Measurements from ENCODE around the gene PPIF. TPM values are rescaled to one million over a fixed set of nuclear protein-coding genes. Genes with fewer than 3 reads are reported as not detected.

Gene PPIF
- total RNA-seq, 4 donors from 2014 or later = 40.2 to 141 (median 56.6) TPM

DNA sequence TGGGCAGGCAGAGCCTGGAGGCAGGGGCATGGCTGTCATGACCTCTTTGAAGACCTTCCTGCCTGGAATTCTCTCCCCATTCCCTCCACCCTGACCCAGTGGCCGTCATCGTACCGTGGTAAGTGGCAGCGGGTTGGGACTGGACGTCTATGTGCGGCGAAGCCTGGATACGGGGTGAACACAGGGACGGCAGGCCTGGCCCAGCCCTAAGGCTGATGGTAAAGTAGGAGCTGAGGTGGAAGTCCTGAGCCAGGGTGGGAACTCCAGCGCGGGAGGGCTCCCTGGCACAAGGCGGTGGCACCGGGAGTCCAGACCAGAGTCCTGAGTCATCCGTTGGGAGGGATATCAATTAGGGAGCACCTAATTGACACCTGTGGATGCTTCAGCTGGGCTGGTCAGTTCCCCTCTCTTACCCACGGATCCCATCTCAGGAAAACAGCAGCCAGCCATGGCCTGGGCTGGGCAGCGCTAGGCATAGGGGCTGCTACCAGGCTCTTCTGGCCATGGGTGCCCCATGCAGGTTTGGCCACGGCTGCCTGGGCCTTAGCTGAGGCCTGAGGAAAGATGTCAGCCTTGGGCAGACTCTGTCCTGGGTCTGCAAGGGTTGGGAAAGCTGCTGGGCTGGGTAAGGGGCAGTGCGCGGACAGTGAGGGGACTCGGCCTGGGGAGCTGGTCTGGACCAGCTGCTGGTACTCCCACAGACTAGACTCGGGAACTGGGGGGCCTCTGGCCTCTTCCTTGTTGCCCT, 3.3 kb downstream of the PPIF start:
- Histone ChIP-seq H3K27ac (peak overlapping the region in 2 of 4 donors; percentile 1 to 89), H3K36me3 (peaks cover 47 to 69% (median 52%) of the 10 kb centered on the region in 3 donors), H3K9me3 (no peaks in the 10 kb centered on the region), H3K4me1 (peaks cover 18 to 47% (median 31%) of the 10 kb centered on the region in 3 donors), H3K4me3 (no peak overlapping the region), H3K27me3 (no peaks in the 10 kb centered on the region)
- intact Hi-C loops (cut with DNase I) = no loop called here
- WGBS, 2 donors = 72 to 82% methylated on average over 8 to 10 of the region's 21 CpGs
- TF ChIP-seq, protein P1, sequence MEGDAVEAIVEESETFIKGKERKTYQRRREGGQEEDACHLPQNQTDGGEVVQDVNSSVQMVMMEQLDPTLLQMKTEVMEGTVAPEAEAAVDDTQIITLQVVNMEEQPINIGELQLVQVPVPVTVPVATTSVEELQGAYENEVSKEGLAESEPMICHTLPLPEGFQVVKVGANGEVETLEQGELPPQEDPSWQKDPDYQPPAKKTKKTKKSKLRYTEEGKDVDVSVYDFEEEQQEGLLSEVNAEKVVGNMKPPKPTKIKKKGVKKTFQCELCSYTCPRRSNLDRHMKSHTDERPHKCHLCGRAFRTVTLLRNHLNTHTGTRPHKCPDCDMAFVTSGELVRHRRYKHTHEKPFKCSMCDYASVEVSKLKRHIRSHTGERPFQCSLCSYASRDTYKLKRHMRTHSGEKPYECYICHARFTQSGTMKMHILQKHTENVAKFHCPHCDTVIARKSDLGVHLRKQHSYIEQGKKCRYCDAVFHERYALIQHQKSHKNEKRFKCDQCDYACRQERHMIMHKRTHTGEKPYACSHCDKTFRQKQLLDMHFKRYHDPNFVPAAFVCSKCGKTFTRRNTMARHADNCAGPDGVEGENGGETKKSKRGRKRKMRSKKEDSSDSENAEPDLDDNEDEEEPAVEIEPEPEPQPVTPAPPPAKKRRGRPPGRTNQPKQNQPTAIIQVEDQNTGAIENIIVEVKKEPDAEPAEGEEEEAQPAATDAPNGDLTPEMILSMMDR (IDR thresholded peaks at IDR 0.05) = no peak
- no peak for TF ChIP-seq POLR2A (IDR thresholded peaks at IDR 0.05)
- no peak for DNase-seq

DNA sequence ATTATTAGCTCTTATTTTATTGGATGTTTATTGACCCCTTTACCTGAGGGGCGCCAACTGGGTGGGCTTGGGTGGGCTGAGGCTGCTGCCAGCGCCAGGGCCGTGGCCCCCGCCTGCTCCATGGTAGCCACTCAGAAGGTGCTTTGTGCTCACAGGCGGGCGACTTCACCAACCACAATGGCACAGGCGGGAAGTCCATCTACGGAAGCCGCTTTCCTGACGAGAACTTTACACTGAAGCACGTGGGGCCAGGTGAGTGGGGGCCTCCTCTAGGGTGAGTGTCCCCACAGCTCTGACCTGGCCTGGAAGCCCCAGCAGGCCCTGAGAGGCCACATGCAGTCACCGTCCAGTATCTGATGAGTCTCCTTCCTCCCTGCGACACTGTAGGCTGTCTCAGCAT, 4.1 kb downstream of the PPIF start:
- peaks cover 47 to 74% (median 52%) of the 10 kb centered on the region in 3 donors for H3K36me3 ChIP-seq
- H3K4me1 ChIP-seq = peaks cover 16 to 41% (median 31%) of the 10 kb centered on the region in 3 donors
- no peak for DNase-seq
- H3K9me3 ChIP-seq = no peaks in the 10 kb centered on the region
- TF ChIP-seq, protein P1 (IDR thresholded peaks at IDR 0.05) = no peak
- no peak for TF ChIP-seq POLR2A (IDR thresholded peaks at IDR 0.05)
- H3K27ac ChIP-seq = no peak overlapping the region
- WGBS, 2 donors = 90 to 92% methylated on average over 8 of the region's 13 CpGs
- H3K27me3 ChIP-seq = no peaks in the 10 kb centered on the region
- no peak overlapping the region for H3K4me3 ChIP-seq
- intact Hi-C loops (cut with DNase I) = no loop called here

DNA sequence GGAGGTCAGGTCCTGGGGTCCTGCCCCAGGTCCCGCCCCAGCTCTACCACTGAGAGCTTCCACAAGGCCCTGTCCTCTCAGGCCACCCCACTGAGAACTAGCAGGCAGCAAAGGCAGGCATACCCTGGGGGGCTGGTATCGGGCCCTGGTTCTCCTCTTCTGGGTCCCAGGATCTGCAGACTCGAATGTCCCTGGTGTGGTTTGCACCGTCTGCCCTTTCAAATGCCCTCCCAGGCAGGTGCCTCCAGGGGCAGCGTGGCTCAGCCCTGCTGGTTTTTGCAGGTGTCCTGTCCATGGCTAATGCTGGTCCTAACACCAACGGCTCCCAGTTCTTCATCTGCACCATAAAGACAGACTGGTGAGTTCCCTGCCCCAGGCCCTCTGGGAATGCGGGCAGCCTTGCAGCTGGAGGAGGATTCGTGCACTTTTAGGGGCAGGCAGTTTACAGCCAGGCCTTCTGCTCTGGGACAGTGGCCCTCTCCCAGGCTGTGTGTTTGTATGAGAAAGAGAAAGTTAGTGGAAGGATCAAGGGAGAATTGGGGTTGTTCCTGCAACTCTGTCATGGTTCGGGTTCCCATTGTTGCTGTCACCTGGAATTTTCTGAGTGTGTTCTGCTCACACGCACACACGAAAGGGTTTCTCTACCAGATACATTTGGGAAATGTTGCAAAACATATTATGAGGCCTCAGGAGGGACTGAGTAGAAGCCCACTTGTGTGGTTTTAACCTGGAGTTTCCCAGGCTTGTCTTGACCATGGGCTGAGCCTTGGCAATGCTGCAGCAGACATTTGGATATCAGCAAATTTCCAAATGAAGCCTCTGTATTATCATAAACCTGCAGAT, 5.0 kb downstream of the PPIF start:
- intact Hi-C loops (cut with DNase I) = no loop called here
- Histone ChIP-seq H3K27me3 (no peaks in the 10 kb centered on the region), H3K9me3 (no peaks in the 10 kb centered on the region), H3K36me3 (peaks cover 47 to 83% (median 52%) of the 10 kb centered on the region in 3 donors), H3K4me1 (peaks cover 9 to 33% (median 25%) of the 10 kb centered on the region in 3 donors), H3K4me3 (no peak overlapping the region), H3K27ac (no peak overlapping the region)
- no peak for DNase-seq
- TF ChIP-seq POLR2A (IDR thresholded peaks at IDR 0.05) = no peak
- TF ChIP-seq, protein P1 (IDR thresholded peaks at IDR 0.05) = no peak
- WGBS, 2 donors = 80 to 95% methylated on average over 3 to 4 of the region's 11 CpGs

DNA sequence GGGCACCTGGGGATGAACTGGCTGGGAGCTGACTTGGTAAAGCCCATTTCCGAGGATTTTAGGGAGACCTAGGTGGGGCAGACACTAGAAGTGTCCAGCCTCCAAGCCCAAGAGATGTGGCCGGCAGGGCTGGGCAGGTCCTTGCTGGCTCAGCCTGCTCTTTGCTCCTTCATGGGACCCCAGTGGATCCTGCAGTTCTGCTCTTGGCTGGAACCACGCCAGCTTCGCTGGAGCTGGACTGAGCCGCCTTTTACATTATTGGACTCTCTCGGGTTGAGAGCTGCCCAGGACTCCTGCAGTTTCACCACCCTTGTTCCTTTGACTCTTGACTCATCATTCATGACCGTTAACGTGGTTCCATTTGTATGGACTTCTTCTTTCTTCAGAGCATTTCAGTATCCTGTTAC, 5.7 kb downstream of the PPIF start:
- peaks cover 47 to 89% (median 52%) of the 10 kb centered on the region in 3 donors for H3K36me3 ChIP-seq
- no peak for DNase-seq
- H3K27ac ChIP-seq = no peak overlapping the region
- intact Hi-C loops (cut with DNase I) = no loop called here
- H3K27me3 ChIP-seq = no peaks in the 10 kb centered on the region
- 78 to 89% methylated on average over 7 to 8 of the region's 8 CpGs for WGBS, 2 donors
- no peak overlapping the region for H3K4me3 ChIP-seq
- no peak for TF ChIP-seq POLR2A (IDR thresholded peaks at IDR 0.05)
- TF ChIP-seq, protein P1 (IDR thresholded peaks at IDR 0.05) = no peak
- no peaks in the 10 kb centered on the region for H3K9me3 ChIP-seq
- H3K4me1 ChIP-seq = peaks cover 9 to 27% (median 23%) of the 10 kb centered on the region in 3 donors

DNA sequence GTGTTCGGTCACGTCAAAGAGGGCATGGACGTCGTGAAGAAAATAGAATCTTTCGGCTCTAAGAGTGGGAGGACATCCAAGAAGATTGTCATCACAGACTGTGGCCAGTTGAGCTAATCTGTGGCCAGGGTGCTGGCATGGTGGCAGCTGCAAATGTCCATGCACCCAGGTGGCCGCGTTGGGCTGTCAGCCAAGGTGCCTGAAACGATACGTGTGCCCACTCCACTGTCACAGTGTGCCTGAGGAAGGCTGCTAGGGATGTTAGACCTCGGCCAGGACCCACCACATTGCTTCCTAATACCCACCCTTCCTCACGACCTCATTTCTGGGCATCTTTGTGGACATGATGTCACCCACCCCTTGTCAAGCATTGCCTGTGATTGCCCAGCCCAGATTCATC, 6.5 kb downstream of the PPIF start:
- no peak for TF ChIP-seq POLR2A (IDR thresholded peaks at IDR 0.05)

More for the DNA sequence above, 6.5 kb downstream of the PPIF start:
- Histone ChIP-seq H3K36me3 (peaks cover 47 to 89% (median 52%) of the 10 kb centered on the region in 3 donors), H3K27ac (no peak overlapping the region), H3K4me1 (peaks cover 4 to 25% (median 15%) of the 10 kb centered on the region in 3 donors), H3K27me3 (no peaks in the 10 kb centered on the region), H3K4me3 (no peak overlapping the region), H3K9me3 (no peaks in the 10 kb centered on the region)
- no peak for DNase-seq
- 84 to 93% methylated on average over 4 to 10 of the region's 11 CpGs for WGBS, 2 donors
- intact Hi-C loops (cut with DNase I) = no loop called here

Measured in esophagus squamous epithelium (tissue), 5 donors.